Fibroblast of mammary gland (primary cell): ENCODE results near the gene TOX2.
A peak's percentile ranks its signal among the peaks of the same experiment; 100 is the strongest.

Source experiments
- DNase-seq: peaks from one replicate; pipeline ENCODE4 v3.0.0-alpha.2; 2010; ENCODE audit warnings: low read depth
- H3K4me3 ChIP-seq: 2 replicates; pipeline ENCODE4 v1.5.1; 2011; ENCODE audit warnings: low read depth, mild to moderate bottlenecking, low read length, moderate library complexity; ENCODE audit not compliant: control insufficient read depth
- CTCF ChIP-seq: conservative IDR thresholded peaks from 2 replicates; pipeline ENCODE4 v1.5.1; 2011; ENCODE audit warnings: low read depth, low read length, inconsistent platforms; ENCODE audit not compliant: control insufficient read depth, insufficient read depth

The TOX2 gene

DNA sequence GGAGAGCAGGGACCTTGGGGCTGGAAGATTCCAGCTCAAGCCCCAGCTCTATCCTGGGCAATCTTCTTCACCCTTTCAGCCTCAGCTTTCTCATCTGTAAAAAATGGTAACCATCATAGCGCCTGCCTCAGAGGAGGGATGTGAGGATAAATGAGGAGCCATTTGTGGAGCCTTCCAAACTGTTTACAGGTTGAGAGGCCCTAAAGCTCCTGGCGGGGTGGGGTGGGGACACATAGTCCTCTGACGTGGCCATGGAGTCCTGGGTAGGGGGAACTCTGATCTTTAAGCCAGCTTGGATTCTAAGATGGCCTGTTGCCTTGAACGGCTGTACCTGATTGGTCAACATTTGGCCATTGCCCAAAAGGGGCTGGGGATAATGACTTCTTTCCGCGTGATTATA, 111.1 kb downstream of the TOX2 start:
- DNase-seq = no peak
- TF ChIP-seq CTCF = no peak
- H3K4me3 ChIP-seq = no peak overlapping the region

DNA sequence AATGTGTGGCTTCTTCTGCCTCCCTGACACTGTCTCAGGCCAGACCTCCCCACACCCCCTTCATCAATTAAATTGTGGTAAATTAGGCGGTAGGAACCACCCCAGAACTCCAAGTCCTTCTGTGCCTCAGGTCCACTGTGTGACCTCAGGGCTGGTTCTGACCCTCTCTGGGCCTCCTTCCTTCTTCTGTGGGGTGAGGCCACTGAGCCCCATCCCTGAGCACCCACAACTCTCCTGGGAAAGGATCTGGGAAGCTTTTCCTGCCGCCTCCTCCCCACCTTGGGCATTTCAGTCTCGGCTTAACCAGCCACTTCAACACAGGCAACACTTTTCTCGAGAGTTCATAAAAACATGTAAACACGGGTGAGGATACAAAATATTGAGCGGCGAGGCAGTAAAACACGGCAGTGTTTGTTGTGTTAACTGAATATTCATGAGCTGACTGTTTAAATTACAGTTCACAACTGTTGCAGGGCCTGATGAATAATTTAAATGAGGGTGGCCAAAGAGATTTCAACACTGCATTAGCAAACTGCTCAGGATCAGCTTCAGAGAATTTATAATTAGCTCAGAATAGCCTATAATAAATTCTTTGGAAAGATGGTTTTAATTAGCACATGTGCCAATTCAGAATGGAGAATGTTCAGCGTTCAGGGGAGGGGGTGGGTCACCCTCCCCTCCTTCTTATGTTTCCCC, 112.1 kb downstream of the TOX2 start:
- DNase-seq = peak; percentile 49
- H3K4me3 ChIP-seq = no peak overlapping the region

GRCh38 chr20:44027343-44028002, 112.8 kb downstream of the TOX2 start:
- DNase-seq = peak; percentile 15
- TF ChIP-seq CTCF = no peak
- H3K4me3 ChIP-seq = no peak overlapping the region

More for the DNA sequence above, 112.1 kb downstream of the TOX2 start:
- no peak for TF ChIP-seq CTCF

- DNase-seq = peak; percentile 29
- no peak for TF ChIP-seq CTCF
- H3K4me3 ChIP-seq = no peak overlapping the region
These were observed 113.5 kb downstream of the TOX2 start for GRCh38 chr20:44028003-44028730.

DNA sequence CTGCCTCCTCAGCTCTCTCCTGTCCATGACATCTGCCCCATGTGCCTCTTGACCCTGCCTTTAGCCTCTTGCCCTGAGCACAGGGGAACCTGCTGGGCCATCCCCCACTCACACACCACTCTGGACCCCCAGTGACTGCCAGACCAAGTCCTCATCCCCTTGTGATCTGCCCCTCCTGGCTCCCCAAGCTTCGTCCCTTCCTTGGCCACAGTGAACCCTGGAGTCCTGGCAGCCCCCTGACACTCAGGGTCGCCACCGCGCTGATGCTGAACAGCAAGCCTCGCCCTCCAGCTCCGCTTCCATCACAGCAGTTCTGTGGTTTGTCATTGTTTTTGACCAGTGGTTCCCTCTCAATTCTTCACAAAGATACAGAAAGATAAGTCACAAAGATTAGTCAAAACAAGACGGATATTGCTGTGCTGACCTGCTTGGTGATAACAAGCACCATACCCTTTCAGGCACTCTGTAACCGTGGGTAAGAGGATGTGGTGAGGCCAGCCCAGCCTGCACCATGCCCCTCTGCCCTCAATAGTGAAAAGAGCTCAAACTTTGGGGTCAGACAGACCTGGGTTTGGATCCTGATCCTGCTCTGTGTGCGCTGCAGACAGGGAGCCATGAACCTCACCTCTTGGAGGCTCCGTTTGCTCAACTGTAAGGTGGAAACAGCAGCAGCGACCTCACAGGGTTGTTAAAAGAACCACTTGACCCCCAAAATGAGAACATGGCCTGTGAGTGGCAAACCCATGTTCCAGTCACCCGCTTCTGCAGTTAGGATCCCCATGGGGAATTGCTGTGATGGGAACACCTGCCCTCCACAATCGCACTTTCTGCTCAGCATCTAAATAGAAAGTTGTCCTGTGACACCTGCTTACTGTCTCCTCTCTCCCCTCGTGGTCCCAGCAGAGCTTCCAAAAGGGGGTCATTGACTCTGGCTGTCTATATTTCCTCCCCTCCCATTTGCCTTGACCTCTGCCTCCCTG, 114.5 kb downstream of the TOX2 start:
- no peak for DNase-seq
- no peak overlapping the region for H3K4me3 ChIP-seq
- no peak for TF ChIP-seq CTCF

- no peak for DNase-seq
- H3K4me3 ChIP-seq = no peak overlapping the region
- TF ChIP-seq CTCF = no peak
These were observed 115.2 kb downstream of the TOX2 start for GRCh38 chr20:44029848-44030230.
